Measurements from ENCODE around the gene STK32C.
"Not testable (repeated sequence)": the region's sequence is repeated elsewhere in the genome, so short reads cannot be mapped to it uniquely, and the experiment has no call there.

The STK32C gene

GRCh38 chr10:132220061-132220460 lies 87.7 kb downstream of the STK32C start:
- H3K4me1 Mint-ChIP-seq: peaks cover 1% of the 10 kb centered on the region
- peaks cover 30% of the 10 kb centered on the region for H3K36me3 Mint-ChIP-seq (ENCODE audit: low read depth)
- H3K9me3 Mint-ChIP-seq: peaks cover 15% of the 10 kb centered on the region
- H3K4me3 Mint-ChIP-seq: no peak overlapping the region
- DNase-seq (no peak), ATAC-seq (no peak)
- H3K27me3 Mint-ChIP-seq: no peaks in the 10 kb centered on the region
- H3K27ac Mint-ChIP-seq: no peak overlapping the region

GRCh38 chr10:132219486-132219885 lies 88.3 kb downstream of the STK32C start:
- DNase-seq: no peak
- no peak overlapping the region for H3K27ac Mint-ChIP-seq
- H3K36me3 Mint-ChIP-seq (ENCODE audit: low read depth): peaks cover 35% of the 10 kb centered on the region
- peaks cover 1% of the 10 kb centered on the region for H3K4me1 Mint-ChIP-seq
- no peak overlapping the region for H3K4me3 Mint-ChIP-seq
- H3K9me3 Mint-ChIP-seq: peaks cover 18% of the 10 kb centered on the region
- ATAC-seq: no peak
- H3K27me3 Mint-ChIP-seq: no peaks in the 10 kb centered on the region

GRCh38 chr10:132216441-132216840 lies 91.3 kb downstream of the STK32C start:
- not testable (repeated sequence) for H3K27me3 Mint-ChIP-seq, H3K27ac Mint-ChIP-seq, ATAC-seq, H3K4me1 Mint-ChIP-seq, DNase-seq, H3K4me3 Mint-ChIP-seq
- H3K36me3 Mint-ChIP-seq (ENCODE audit: low read depth): peaks cover 56% of the 10 kb centered on the region
- H3K9me3 Mint-ChIP-seq: peaks cover 28% of the 10 kb centered on the region

GRCh38 chr10:132213917-132214316 lies 93.8 kb downstream of the STK32C start:
- ATAC-seq (no peak), DNase-seq (no peak)
- Mint-ChIP-seq H3K27ac (no peak overlapping the region), H3K4me3 (no peak overlapping the region), H3K9me3 (peaks cover 28% of the 10 kb centered on the region), H3K27me3 (no peaks in the 10 kb centered on the region), H3K36me3 (ENCODE audit: low read depth) (peaks cover 49% of the 10 kb centered on the region), H3K4me1 (no peaks in the 10 kb centered on the region)

- H3K27ac Mint-ChIP-seq: no peak overlapping the region
- peaks cover 5% of the 10 kb centered on the region for H3K4me1 Mint-ChIP-seq
- ATAC-seq (no peak), DNase-seq (no peak)
- no peaks in the 10 kb centered on the region for H3K27me3 Mint-ChIP-seq
- H3K9me3 Mint-ChIP-seq: peaks cover 28% of the 10 kb centered on the region
- H3K4me3 Mint-ChIP-seq: no peak overlapping the region
- H3K36me3 Mint-ChIP-seq (ENCODE audit: low read depth): peaks cover 42% of the 10 kb centered on the region
Measured at GRCh38 chr10:132212816-132213215, 94.9 kb downstream of the STK32C start.

- Mint-ChIP-seq H3K27me3 (no peaks in the 10 kb centered on the region), H3K36me3 (ENCODE audit: low read depth) (peaks cover 32% of the 10 kb centered on the region), H3K27ac (no peak overlapping the region), H3K4me1 (peaks cover 5% of the 10 kb centered on the region), H3K9me3 (peaks cover 21% of the 10 kb centered on the region), H3K4me3 (no peak overlapping the region)
- DNase-seq (no peak), ATAC-seq (no peak)
Measured at GRCh38 chr10:132211246-132211645, 96.5 kb downstream of the STK32C start.

- ATAC-seq (no peak), DNase-seq (no peak)
Measured at GRCh38 chr10:132210766-132211165, 97.0 kb downstream of the STK32C start.

GRCh38 chr10:132209978-132210530 lies 97.7 kb downstream of the STK32C start:
- no peak for ATAC-seq
- H3K4me3 Mint-ChIP-seq: no peak overlapping the region

More at GRCh38 chr10:132210766-132211165, 97.0 kb downstream of the STK32C start:
- no peak overlapping the region for H3K4me3 Mint-ChIP-seq
- H3K27ac Mint-ChIP-seq: no peak overlapping the region
- peaks cover 20% of the 10 kb centered on the region for H3K9me3 Mint-ChIP-seq
- H3K36me3 Mint-ChIP-seq (ENCODE audit: low read depth): peaks cover 32% of the 10 kb centered on the region
- no peaks in the 10 kb centered on the region for H3K27me3 Mint-ChIP-seq
- H3K4me1 Mint-ChIP-seq: peaks cover 5% of the 10 kb centered on the region

GRCh38 chr10:132209130-132209529 lies 98.6 kb downstream of the STK32C start:
- Mint-ChIP-seq H3K27ac (no peak overlapping the region), H3K27me3 (no peaks in the 10 kb centered on the region), H3K4me3 (no peak overlapping the region), H3K4me1 (peaks cover 5% of the 10 kb centered on the region), H3K9me3 (peaks cover 7% of the 10 kb centered on the region), H3K36me3 (ENCODE audit: low read depth) (peaks cover 17% of the 10 kb centered on the region)
- DNase-seq (no peak), ATAC-seq (no peak)

More at GRCh38 chr10:132209978-132210530, 97.7 kb downstream of the STK32C start:
- no peak for DNase-seq
- Mint-ChIP-seq H3K36me3 (ENCODE audit: low read depth) (peaks cover 26% of the 10 kb centered on the region), H3K27ac (no peak overlapping the region), H3K4me1 (peaks cover 5% of the 10 kb centered on the region), H3K9me3 (peaks cover 13% of the 10 kb centered on the region), H3K27me3 (no peaks in the 10 kb centered on the region)

GRCh38 chr10:132208462-132209050 lies 99.2 kb downstream of the STK32C start:
- DNase-seq (no peak), ATAC-seq (peak; percentile 38)
- Mint-ChIP-seq H3K36me3 (ENCODE audit: low read depth) (peaks cover 13% of the 10 kb centered on the region), H3K4me3 (no peak overlapping the region), H3K4me1 (peaks cover 5% of the 10 kb centered on the region), H3K9me3 (peaks cover 2% of the 10 kb centered on the region), H3K27ac (no peak overlapping the region), H3K27me3 (no peaks in the 10 kb centered on the region)

GRCh38 chr10:132207536-132208461 lies 100.0 kb downstream of the STK32C start:
- peaks cover 5% of the 10 kb centered on the region for H3K4me1 Mint-ChIP-seq
- no peak overlapping the region for H3K4me3 Mint-ChIP-seq
- peaks cover 7% of the 10 kb centered on the region for H3K36me3 Mint-ChIP-seq (ENCODE audit: low read depth)
- no peaks in the 10 kb centered on the region for H3K27me3 Mint-ChIP-seq
- ATAC-seq (no peak), DNase-seq (no peak)
- no peak overlapping the region for H3K27ac Mint-ChIP-seq
- H3K9me3 Mint-ChIP-seq: no peaks in the 10 kb centered on the region

GRCh38 chr10:132206806-132207535 lies 100.8 kb downstream of the STK32C start:
- Mint-ChIP-seq H3K27me3 (no peaks in the 10 kb centered on the region), H3K9me3 (no peaks in the 10 kb centered on the region), H3K4me3 (no peak overlapping the region), H3K36me3 (ENCODE audit: low read depth) (no peaks in the 10 kb centered on the region), H3K27ac (no peak overlapping the region), H3K4me1 (peaks cover 5% of the 10 kb centered on the region)
- ATAC-seq (no peak), DNase-seq (no peak)

- no peak overlapping the region for H3K4me3 Mint-ChIP-seq
- DNase-seq (no peak), ATAC-seq (no peak)
- no peaks in the 10 kb centered on the region for H3K9me3 Mint-ChIP-seq
- no peak overlapping the region for H3K27ac Mint-ChIP-seq
- H3K36me3 Mint-ChIP-seq (ENCODE audit: low read depth): no peaks in the 10 kb centered on the region
- H3K4me1 Mint-ChIP-seq: peaks cover 5% of the 10 kb centered on the region
- H3K27me3 Mint-ChIP-seq: no peaks in the 10 kb centered on the region
Measured at GRCh38 chr10:132206377-132206745, 101.4 kb downstream of the STK32C start.

GRCh38 chr10:132205650-132206376 lies 101.9 kb downstream of the STK32C start:
- H3K27ac Mint-ChIP-seq: no peak overlapping the region
- H3K27me3 Mint-ChIP-seq: no peaks in the 10 kb centered on the region
- no peaks in the 10 kb centered on the region for H3K36me3 Mint-ChIP-seq (ENCODE audit: low read depth)
- no peak overlapping the region for H3K4me3 Mint-ChIP-seq
- ATAC-seq (no peak), DNase-seq (no peak)
- H3K4me1 Mint-ChIP-seq: peaks cover 5% of the 10 kb centered on the region
- H3K9me3 Mint-ChIP-seq: no peaks in the 10 kb centered on the region
